GM19395 (cell line): ENCODE data around the gene AFAP1L2.

ENCODE experiments used
- ATAC-seq: cut with Tn5 transposase; IDR thresholded peaks from one replicate; pipeline ENCODE4 v1.9.1; 2021; ENCODE audit warnings: mild to moderate bottlenecking, moderate library complexity; ENCODE audit not compliant: unreplicated experiment

The AFAP1L2 gene

DNA sequence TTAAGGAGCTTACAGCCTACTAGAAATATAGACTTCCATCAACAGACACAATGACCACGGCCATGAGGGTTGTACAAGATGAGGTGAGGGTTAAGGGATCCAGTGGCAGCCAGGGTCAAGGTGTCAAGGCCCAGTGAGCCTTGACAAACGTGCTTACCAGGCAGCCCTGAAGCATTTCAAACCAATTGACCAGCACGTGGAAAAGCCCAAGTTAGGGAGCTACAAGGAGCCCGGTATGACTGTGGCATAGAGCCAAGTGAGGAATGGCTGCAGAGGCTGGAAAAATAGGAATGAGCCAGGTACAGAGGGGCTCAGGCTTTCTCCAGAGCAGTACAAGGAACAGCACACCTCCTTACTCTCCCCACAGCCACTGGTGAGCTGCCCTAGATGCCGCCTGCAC is 12.7 kb downstream of the AFAP1L2 start:
- ATAC-seq, result no peak

- ATAC-seq, result no peak
Observed at GRCh38 chr10:114389426-114389825, 14.9 kb downstream of the AFAP1L2 start.

- peak; percentile 83 for ATAC-seq
Observed at GRCh38 chr10:114388275-114388674, 16.0 kb downstream of the AFAP1L2 start.

GRCh38 chr10:114387784-114388183 is 16.5 kb downstream of the AFAP1L2 start:
- no peak for ATAC-seq

GRCh38 chr10:114386452-114386851 is 17.9 kb downstream of the AFAP1L2 start:
- no peak for ATAC-seq

- no peak for ATAC-seq
Observed at GRCh38 chr10:114385557-114385956, 18.7 kb downstream of the AFAP1L2 start.

DNA sequence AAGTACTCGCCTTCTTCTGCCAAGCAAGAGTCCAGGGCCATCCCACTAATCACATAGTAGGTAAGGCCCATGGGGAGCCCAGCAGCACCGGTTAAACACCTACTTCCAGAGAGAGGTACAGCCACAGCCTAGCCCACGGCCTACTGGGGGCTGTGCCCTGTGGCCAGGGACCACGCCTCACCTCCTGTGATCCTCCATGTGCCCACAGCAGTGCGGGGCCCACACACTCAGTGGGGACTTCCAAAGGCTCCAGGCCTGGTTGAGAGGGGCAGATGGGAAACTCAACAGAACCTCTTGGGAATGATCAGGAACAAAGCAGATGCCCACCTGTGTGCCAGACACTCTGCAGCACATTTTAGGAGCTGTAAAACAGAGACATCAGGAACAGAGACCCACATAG is 19.7 kb downstream of the AFAP1L2 start:
- no peak for ATAC-seq

DNA sequence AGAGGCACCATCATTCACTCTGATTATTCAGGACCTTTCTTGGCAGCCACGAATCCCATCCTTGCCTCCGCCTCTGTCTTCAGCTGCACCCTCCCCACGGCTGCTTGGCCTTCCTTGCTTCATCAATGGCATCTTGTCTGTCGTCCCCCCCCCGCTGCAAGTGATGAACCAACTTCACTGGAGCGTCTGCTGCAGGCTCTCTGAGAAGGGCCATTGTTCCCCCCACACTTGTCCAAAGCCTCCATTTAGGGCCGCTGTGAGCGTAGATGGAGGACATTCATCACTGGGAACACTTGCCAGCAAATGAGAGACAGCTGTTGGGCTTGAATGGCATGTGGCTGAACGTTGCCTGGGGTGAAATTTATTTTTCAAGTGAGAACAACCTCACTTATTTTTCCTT is 20.1 kb downstream of the AFAP1L2 start:
- ATAC-seq, result no peak

- no peak for ATAC-seq
Observed at GRCh38 chr10:114380797-114381196, 23.5 kb downstream of the AFAP1L2 start.

GRCh38 chr10:114380060-114380459 is 24.2 kb downstream of the AFAP1L2 start:
- no peak for ATAC-seq

GRCh38 chr10:114379631-114380041 is 24.7 kb downstream of the AFAP1L2 start:
- no peak for ATAC-seq

- no peak for ATAC-seq
Observed at GRCh38 chr10:114376523-114376922, 27.8 kb downstream of the AFAP1L2 start.

DNA sequence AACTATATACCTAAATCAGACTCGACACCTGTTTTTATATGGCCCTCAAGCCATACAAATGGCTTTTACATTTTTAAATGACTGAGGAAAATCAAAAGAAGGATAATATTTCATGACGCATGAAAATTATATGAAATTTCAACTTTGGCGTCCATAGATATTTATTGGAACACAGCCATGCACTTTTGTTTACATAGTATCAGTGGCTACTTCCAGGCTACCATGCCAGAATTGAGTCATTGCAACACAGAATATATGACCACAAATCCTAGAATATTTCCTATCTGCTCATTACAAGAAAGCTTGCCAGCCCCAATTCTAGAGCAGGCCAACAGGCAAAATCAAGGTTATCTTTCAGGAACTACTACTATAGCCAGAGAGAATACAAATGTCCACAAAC is 29.3 kb downstream of the AFAP1L2 start:
- no peak for ATAC-seq

GRCh38 chr10:114374053-114374791 is 30.1 kb downstream of the AFAP1L2 start:
- ATAC-seq, result no peak

- ATAC-seq, result no peak
Observed at GRCh38 chr10:114373631-114374030, 30.7 kb downstream of the AFAP1L2 start.

- no peak for ATAC-seq
Observed at GRCh38 chr10:114372995-114373394, 31.3 kb downstream of the AFAP1L2 start.

DNA sequence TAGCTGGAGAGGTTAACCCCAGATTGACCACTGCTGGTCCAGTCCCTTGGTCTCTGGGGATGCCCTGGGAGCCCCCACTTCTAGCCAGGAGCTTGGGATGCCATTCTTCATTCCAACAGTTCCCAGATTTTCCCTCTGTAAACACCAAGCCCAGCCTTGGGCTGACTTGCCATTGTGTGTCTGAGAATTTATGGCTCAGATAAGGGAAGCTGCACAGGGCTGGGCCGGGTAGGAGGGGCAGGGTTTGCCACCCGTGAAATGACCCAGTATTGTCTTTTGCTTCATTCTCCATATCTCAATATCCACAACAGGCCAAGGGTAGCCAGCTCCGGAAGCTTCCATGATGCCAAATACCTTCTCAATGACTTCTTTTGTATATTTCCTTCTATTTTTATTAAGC is 32.1 kb downstream of the AFAP1L2 start:
- ATAC-seq, result no peak

- no peak for ATAC-seq
Observed at GRCh38 chr10:114370966-114371365, 33.3 kb downstream of the AFAP1L2 start.

DNA sequence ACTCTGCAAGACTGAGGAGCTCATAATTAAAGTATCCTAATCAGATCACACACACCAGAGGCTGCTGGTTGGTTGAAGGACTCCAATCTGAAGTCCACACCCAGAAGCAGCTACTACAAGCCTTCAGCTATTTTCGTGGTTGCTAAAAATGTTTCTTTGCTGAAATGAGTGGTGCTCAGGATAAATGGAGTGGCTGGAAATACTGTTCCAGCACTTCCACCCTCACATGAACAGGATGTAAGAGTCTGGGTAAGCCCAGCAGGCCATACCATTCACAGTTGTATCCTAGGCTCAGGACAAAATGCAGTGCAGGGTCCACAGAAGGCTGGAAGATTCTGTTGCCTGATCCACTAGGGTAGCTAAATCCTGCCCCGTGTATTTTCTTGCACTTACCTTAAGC is 34.1 kb downstream of the AFAP1L2 start:
- ATAC-seq, result no peak

GRCh38 chr10:114368057-114368391 is 36.3 kb downstream of the AFAP1L2 start:
- ATAC-seq, result no peak

- no peak for ATAC-seq
Observed at GRCh38 chr10:114367351-114368056, 36.8 kb downstream of the AFAP1L2 start.

GRCh38 chr10:114364726-114365125 is 39.6 kb downstream of the AFAP1L2 start:
- no peak for ATAC-seq
